Measurements from ENCODE around the gene ACSS3. TPM values are rescaled to one million over a fixed set of nuclear protein-coding genes. Genes with fewer than 3 reads are reported as not detected.

ACSS3 gene
- total and polyA plus RNA-seq, 2 donors (not counting 3 experiments of a cell fraction or from before 2014, with no cell fraction given), result 0.12 to 0.86 TPM

GRCh38 chr12:81128930-81129554, 51.2 kb downstream of the ACSS3 start:
- dilution Hi-C loops (cut with MboI; ENCODE audit: extremely low pct_ligation_motif_present, low sequenced_read_pairs), result no loop called here
- Histone ChIP-seq H3K27ac (ENCODE audit: insufficient read depth, low read depth, low read length) (no peak overlapping the region), H3K9ac (replicated peaks; ENCODE audit: extremely low read depth, insufficient read depth, low read length) (no peak overlapping the region), H3K9me1 (replicated peaks; ENCODE audit: control insufficient read depth, extremely low read depth, insufficient read depth, low read length) (no peaks in the 10 kb centered on the region), H2AFZ (ENCODE audit: low read depth, low read length) (no peak overlapping the region), H3K36me3 (ENCODE audit: control insufficient read depth in 2 of 2, extremely low read depth in 1 of 2, insufficient read depth in 2 of 2, low read length in 2 of 2) (no peaks in the 10 kb centered on the region), H3K4me3 (replicated peaks in 1 of 3; ENCODE audit: insufficient read depth in 1 of 3, low read depth in 1 of 3, low read length in 3 of 3) (no peak overlapping the region), H3K27me3 (ENCODE audit: control insufficient read depth in 2 of 2, insufficient read depth in 2 of 2, low read length in 2 of 2) (no peaks in the 10 kb centered on the region), H3K9me3 (replicated peaks; ENCODE audit: control insufficient read depth, insufficient read depth, low read length) (no peaks in the 10 kb centered on the region), H3K79me2 (ENCODE audit: control insufficient read depth, insufficient read depth, low read length) (no peaks in the 10 kb centered on the region), H3K4me2 (ENCODE audit: insufficient read depth, low read length) (no peak overlapping the region), H3K4me1 (ENCODE audit: control insufficient read depth, extremely low read depth, insufficient read depth, low read length) (no peaks in the 10 kb centered on the region), H4K20me1 (replicated peaks; ENCODE audit: control insufficient read depth, extremely low read depth, insufficient read depth, low read length) (no peaks in the 10 kb centered on the region)
- FAIRE-seq (peak; percentile 83), DNase-seq (ENCODE audit: low read depth, low spot score) (peak; percentile 60)
- TF ChIP-seq JUN (IDR thresholded peaks at IDR 0.05; ENCODE audit: borderline replicate concordance, insufficient read depth, insufficient read length, low read depth) (no peak), GATA2 (IDR thresholded peaks at IDR 0.05; ENCODE audit: insufficient read depth, insufficient read length, low read depth, low read length) (peak; percentile 29), FOS (IDR thresholded peaks at IDR 0.05; ENCODE audit: borderline replicate concordance, insufficient read depth, low read length) (no peak), EZH2 (IDR thresholded peaks at IDR 0.05; ENCODE audit: borderline replicate concordance, low read depth, low read length, severe bottlenecking) (no peak), MAX (IDR thresholded peaks at IDR 0.05; ENCODE audit: insufficient read depth, insufficient read length) (no peak), CTCF (IDR thresholded peaks at IDR 0.05; ENCODE audit: extremely low read depth in 1 of 2, insufficient read depth in 1 of 2, low read depth in 1 of 2, low read length in 2 of 2) (peak; percentile 78 to 81), POLR2AphosphoS5 (IDR thresholded peaks at IDR 0.05; ENCODE audit: insufficient read depth, low read depth, low read length) (no peak)
- POLR2A ChIA-PET, result no interaction called here
- CTCF ChIA-PET, result interaction anchor here (0.6 to 1.9 kb wide), 37 partner anchors 9 to 935 kb away, joined by 3 to 44 read pairs (median 4); partner anchors contain the start of gene LIN7A
- no TSS peak for BruUV-seq (replicated peaks)
- intact Hi-C loops (cut with micrococcal nuclease), result loop anchor here (1.0 to 5.0 kb wide), 3 partner anchors 128 to 717 kb away; no protein-coding TSS in a partner anchor

Measured in endothelial cell of umbilical vein (primary cell).